HL-60 (cell line): ENCODE data around the gene ATP8A2.

Source experiments
- POLR2AphosphoS5 ChIP-seq: IDR thresholded peaks from 2 replicates; pipeline ENCODE4 v1.6.1; 2012; ENCODE audit warnings: low read depth
- TF ChIP-seq, protein P1 (sequence below): IDR thresholded peaks from one replicate; pipeline ENCODE4 v1.5.1; 2011; ENCODE audit warnings: low read length, control low read depth, inconsistent platforms; ENCODE audit not compliant: insufficient read depth

DNA sequence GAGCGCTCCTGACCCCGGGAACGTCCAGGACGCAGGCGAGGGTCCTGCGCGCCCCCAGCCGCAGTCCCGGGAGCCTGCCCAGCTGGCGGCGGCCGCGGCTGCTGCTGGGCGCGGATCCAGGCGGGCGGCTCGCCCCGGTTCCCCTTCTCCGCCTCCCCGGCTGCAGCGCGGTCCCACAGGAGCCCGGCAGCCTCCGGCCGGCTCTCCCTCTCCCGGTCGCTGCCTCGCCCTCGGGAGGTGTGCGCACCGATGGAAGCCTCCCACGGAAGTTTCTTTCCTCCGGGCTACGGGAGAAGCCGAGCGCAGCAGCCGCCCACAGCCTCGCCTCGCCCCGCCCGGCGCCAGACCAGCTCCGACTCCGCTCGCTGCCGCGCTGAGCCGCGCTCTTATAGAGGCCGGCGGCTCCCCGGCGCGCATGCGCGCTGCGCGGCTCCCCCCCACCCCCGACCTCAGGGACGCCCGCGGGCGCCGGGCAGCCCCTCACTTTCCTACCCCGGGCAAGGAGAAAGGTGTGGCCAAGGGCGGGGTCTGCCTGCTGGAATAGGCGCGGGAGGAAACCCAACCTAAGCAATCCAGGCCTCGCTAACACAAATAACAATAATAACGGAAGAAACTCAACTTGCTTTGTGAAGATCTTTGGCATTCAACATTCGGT lies 680.0 kb downstream of the ATP8A2 start, which contains the start of gene SHISA2:
- TF ChIP-seq, protein P1, sequence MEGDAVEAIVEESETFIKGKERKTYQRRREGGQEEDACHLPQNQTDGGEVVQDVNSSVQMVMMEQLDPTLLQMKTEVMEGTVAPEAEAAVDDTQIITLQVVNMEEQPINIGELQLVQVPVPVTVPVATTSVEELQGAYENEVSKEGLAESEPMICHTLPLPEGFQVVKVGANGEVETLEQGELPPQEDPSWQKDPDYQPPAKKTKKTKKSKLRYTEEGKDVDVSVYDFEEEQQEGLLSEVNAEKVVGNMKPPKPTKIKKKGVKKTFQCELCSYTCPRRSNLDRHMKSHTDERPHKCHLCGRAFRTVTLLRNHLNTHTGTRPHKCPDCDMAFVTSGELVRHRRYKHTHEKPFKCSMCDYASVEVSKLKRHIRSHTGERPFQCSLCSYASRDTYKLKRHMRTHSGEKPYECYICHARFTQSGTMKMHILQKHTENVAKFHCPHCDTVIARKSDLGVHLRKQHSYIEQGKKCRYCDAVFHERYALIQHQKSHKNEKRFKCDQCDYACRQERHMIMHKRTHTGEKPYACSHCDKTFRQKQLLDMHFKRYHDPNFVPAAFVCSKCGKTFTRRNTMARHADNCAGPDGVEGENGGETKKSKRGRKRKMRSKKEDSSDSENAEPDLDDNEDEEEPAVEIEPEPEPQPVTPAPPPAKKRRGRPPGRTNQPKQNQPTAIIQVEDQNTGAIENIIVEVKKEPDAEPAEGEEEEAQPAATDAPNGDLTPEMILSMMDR, result no peak
- peak; percentile 26; the same call in 1 of the 2 replicates for TF ChIP-seq POLR2AphosphoS5
